Measurements from ENCODE around the gene YDJC.

Gene YDJC

DNA sequence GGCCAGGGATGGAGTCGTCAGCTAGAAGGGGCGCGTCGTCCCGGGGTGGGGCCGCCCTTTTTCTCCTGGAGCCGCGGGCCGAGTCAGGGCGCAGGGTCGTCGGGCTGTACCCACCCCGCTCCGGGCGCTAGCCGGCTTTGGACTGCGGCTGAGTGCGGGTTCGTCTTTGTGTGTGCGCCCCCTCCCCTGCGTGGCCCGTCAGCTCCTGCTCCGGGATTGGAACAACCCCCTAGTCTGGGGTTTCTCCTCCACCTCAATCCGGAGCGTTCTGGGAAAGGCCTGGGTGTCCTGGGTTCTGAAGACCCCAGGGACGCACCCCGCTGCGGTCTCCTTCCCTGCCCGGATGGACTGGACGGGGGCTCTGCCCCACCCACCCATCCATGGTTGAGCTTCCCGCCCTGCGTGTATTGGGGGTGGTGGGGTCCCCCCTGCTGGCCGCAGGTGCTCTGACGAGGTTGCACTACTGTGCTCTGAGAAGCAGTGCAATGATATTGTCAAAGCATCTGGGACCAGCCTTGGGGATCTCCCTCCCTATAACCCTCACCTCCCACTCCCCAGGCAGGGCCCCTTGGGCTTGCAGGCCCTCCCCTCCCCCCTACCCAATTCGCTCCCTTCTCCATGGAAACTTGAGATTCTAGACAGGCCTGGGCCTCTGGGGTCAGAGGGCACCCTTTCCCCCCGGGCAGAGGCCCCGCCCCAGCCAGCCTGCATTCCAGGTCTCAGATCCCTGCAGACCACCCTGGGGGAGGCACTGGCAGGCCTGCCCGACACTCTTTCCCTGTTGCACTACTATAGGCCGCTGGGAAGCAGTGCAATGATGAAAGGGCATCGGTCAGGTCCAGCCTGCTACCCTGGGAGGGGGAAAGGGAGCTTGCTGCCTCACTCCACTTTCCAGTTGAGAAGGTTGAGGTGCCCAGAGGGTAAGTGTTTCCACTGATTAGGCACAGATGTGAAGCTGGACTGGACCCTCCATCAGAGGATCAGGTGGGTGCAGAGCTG is 23.0 kb upstream of the YDJC start:
- H3K27ac ChIP-seq (ENCODE audit: low read depth, low read length), result peak overlapping the region; percentile 70
- peak overlapping the region; percentile 77 for H2AFZ ChIP-seq (ENCODE audit: low read depth, low read length, severe bottlenecking)
- peak overlapping the region; percentile 88 for H3K4me3 ChIP-seq (ENCODE audit: insufficient read depth, low read length, poor library complexity, severe bottlenecking)

DNA sequence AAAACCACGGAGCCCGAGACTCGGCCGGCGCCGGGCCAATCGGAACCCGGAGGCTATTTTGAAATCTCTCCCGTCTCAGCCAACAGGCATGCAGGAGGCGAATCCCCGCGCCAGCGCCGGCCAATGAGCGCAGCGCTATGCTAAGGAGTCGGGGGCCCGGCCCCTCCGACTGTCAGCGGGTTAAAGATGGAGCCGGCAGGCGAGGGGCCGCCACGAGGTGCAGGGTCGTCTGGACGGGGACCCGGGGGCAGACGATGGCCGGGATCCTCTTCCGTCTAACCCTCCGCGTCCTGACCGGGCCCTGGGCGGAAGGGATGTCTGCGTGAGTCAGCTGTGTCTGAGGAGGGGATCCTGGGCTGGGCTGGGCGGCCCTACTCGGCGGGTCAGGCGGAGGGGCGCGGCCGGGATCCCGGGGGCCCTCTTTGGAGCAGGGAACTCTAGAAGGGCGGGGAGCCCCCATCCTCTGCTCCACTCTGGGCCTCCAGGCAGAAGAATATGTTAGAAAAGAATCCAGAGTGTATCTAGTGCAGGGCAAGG is 22.3 kb upstream of the YDJC start:
- H3K9me3 ChIP-seq (ENCODE audit: insufficient read depth, low read length), result no peaks in the 10 kb centered on the region
- H3K9me2 ChIP-seq (replicated peaks; ENCODE audit: insufficient read depth, low read length), result no peaks in the 10 kb centered on the region
- H3F3A ChIP-seq (ENCODE audit: insufficient read depth), result peaks cover 12% of the 10 kb centered on the region; the same call in 1 of the 2 replicates
- no peaks in the 10 kb centered on the region for H3K79me2 ChIP-seq (ENCODE audit: insufficient read depth, low read length)
- H3K27me3 ChIP-seq (ENCODE audit: low read length), result no peaks in the 10 kb centered on the region
- H3K27ac ChIP-seq (ENCODE audit: low read depth, low read length), result peak overlapping the region; percentile 74
- TF ChIP-seq, protein P1, sequence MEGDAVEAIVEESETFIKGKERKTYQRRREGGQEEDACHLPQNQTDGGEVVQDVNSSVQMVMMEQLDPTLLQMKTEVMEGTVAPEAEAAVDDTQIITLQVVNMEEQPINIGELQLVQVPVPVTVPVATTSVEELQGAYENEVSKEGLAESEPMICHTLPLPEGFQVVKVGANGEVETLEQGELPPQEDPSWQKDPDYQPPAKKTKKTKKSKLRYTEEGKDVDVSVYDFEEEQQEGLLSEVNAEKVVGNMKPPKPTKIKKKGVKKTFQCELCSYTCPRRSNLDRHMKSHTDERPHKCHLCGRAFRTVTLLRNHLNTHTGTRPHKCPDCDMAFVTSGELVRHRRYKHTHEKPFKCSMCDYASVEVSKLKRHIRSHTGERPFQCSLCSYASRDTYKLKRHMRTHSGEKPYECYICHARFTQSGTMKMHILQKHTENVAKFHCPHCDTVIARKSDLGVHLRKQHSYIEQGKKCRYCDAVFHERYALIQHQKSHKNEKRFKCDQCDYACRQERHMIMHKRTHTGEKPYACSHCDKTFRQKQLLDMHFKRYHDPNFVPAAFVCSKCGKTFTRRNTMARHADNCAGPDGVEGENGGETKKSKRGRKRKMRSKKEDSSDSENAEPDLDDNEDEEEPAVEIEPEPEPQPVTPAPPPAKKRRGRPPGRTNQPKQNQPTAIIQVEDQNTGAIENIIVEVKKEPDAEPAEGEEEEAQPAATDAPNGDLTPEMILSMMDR (IDR thresholded peaks at IDR 0.05; ENCODE audit: insufficient read depth, low read length, poor library complexity, severe bottlenecking), result no peak
- no peak for TF ChIP-seq EZH2phosphoT487 (conservative IDR thresholded peaks at IDR 0.05; ENCODE audit: low read length)
- peak overlapping the region; percentile 78 for H3K4me2 ChIP-seq (ENCODE audit: low read depth, low read length, poor library complexity, severe bottlenecking)
- H3K4me3 ChIP-seq (ENCODE audit: insufficient read depth, low read length, poor library complexity, severe bottlenecking), result peak overlapping the region; percentile 88
- H4K20me1 ChIP-seq (ENCODE audit: low read depth, low read length), result no peaks in the 10 kb centered on the region
- H3K36me3 ChIP-seq (ENCODE audit: low read length), result no peaks in the 10 kb centered on the region
- H3K9ac ChIP-seq (ENCODE audit: low read length), result peak overlapping the region; percentile 85
- H2AFZ ChIP-seq (ENCODE audit: low read depth, low read length, severe bottlenecking), result peak overlapping the region; percentile 77

More for the DNA sequence above, 23.0 kb upstream of the YDJC start:
- peak overlapping the region; percentile 78 for H3K4me2 ChIP-seq (ENCODE audit: low read depth, low read length, poor library complexity, severe bottlenecking)
- H3K36me3 ChIP-seq (ENCODE audit: low read length), result no peaks in the 10 kb centered on the region
- H4K20me1 ChIP-seq (ENCODE audit: low read depth, low read length), result no peaks in the 10 kb centered on the region
- no peaks in the 10 kb centered on the region for H3K9me2 ChIP-seq (replicated peaks; ENCODE audit: insufficient read depth, low read length)
- peaks cover 14% of the 10 kb centered on the region; the same call in 1 of the 2 replicates for H3F3A ChIP-seq (ENCODE audit: insufficient read depth)
- no peaks in the 10 kb centered on the region for H3K79me2 ChIP-seq (ENCODE audit: insufficient read depth, low read length)
- no peak for TF ChIP-seq EZH2phosphoT487 (conservative IDR thresholded peaks at IDR 0.05; ENCODE audit: low read length)
- TF ChIP-seq, protein P1 (IDR thresholded peaks at IDR 0.05; ENCODE audit: insufficient read depth, low read length, poor library complexity, severe bottlenecking), result no peak
- no peaks in the 10 kb centered on the region for H3K27me3 ChIP-seq (ENCODE audit: low read length)
- H3K9me3 ChIP-seq (ENCODE audit: insufficient read depth, low read length), result no peaks in the 10 kb centered on the region
- peak overlapping the region; percentile 85 for H3K9ac ChIP-seq (ENCODE audit: low read length)

DNA sequence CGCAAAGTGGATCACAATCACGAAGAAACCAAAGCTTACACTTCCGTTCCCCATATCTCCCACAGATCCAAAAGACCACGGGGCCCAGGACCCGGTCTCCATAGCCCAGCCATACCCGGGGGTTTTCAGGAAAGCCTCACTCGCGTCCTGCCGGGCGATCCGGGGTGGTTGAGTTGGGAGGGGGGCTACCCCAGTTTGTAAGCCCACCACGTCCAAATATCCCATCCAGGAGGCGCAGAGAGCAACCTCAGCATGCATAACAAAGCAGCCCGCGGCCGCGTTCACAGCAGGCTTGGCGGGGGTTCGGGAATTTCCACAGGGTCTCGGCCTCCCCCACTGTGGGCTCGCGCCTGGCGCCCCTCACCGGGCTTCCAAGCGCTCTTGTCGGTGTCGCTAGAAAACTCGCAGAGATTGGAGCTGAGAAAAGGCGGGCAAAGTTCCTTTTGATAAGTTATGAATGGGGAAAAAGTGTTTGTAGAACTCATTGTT is 21.7 kb upstream of the YDJC start:
- Histone ChIP-seq H3F3A (ENCODE audit: insufficient read depth) (peaks cover 7% of the 10 kb centered on the region; the same call in 1 of the 2 replicates), H3K79me2 (ENCODE audit: insufficient read depth, low read length) (no peaks in the 10 kb centered on the region), H3K4me2 (ENCODE audit: low read depth, low read length, poor library complexity, severe bottlenecking) (peak overlapping the region; percentile 78), H3K9ac (ENCODE audit: low read length) (peak overlapping the region; percentile 85), H3K9me3 (ENCODE audit: insufficient read depth, low read length) (no peaks in the 10 kb centered on the region), H3K27ac (ENCODE audit: low read depth, low read length) (peak overlapping the region; percentile 74), H3K4me3 (ENCODE audit: insufficient read depth, low read length, poor library complexity, severe bottlenecking) (peak overlapping the region; percentile 88), H3K27me3 (ENCODE audit: low read length) (no peaks in the 10 kb centered on the region), H2AFZ (ENCODE audit: low read depth, low read length, severe bottlenecking) (peak overlapping the region; percentile 77), H4K20me1 (ENCODE audit: low read depth, low read length) (no peaks in the 10 kb centered on the region), H3K36me3 (ENCODE audit: low read length) (no peaks in the 10 kb centered on the region), H3K9me2 (replicated peaks; ENCODE audit: insufficient read depth, low read length) (no peaks in the 10 kb centered on the region)
- TF ChIP-seq, protein P1 (IDR thresholded peaks at IDR 0.05; ENCODE audit: insufficient read depth, low read length, poor library complexity, severe bottlenecking), result no peak
- TF ChIP-seq EZH2phosphoT487 (conservative IDR thresholded peaks at IDR 0.05; ENCODE audit: low read length), result no peak
